Measurements from ENCODE around the gene MARVELD2.
"Not testable (repeated sequence)": the region's sequence is repeated elsewhere in the genome, so short reads cannot be mapped to it uniquely, and the experiment has no call there.

MARVELD2 gene

DNA sequence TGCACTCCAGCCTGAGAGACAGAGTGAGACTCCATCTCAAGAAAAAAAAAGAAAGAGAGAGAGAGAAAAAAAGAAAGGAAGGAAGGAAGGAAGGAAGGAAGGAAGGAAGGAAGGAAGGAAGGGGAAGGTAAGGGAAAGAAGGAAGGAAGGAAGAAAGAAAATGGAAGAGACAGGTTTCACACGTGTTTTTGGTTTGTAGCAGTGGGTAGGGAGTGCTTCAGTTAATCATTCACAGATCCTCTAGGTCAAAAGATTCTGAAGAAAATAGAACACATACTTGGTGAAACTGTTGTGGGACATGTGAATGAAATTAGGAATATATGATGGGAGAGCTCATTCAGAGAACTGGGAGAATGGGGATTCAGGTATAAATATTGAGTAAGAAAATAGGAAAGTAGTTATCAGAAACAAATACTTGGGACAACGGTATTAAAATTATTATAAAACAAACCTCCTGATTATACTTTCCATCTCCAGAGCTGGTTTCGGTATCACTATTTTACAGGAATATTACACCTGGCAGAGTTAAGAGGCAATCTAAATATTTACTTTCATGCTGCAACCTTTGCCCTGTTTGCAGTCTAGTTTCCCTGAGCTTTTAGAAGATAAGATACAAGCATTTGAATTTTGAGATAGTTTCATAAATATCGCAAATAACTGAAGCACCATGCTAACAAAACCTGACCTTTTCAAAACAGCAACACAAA, 37.2 kb downstream of the MARVELD2 start:
- H3K27ac ChIP-seq: peak overlapping the region; percentile 33; the same call in 1 of the 2 replicates

DNA sequence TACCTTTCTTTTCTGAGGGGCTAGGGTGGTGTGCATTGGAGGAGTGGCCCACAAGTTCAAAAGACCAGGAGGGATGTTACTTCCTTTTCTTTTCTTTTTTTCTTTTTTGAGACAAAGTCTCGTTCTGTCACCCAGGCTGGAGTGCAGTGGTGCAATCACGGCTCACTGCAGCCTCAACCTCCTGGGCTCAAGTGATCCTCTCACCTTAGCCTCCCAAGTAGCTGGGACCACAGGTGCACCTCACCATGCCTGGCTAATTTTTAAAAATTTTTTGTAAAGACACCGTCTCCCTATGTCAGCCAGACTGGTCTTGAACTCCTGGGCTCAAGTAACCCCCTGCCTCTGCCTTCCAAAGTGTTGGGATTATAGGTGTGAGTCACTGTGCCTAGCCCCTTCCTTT, 38.6 kb downstream of the MARVELD2 start:
- not testable (repeated sequence) for H3K27ac ChIP-seq

More for the DNA sequence above, 37.2 kb downstream of the MARVELD2 start:
- no peak for TF ChIP-seq ZFX (IDR thresholded peaks at IDR 0.05)
- TF ChIP-seq, protein P1, sequence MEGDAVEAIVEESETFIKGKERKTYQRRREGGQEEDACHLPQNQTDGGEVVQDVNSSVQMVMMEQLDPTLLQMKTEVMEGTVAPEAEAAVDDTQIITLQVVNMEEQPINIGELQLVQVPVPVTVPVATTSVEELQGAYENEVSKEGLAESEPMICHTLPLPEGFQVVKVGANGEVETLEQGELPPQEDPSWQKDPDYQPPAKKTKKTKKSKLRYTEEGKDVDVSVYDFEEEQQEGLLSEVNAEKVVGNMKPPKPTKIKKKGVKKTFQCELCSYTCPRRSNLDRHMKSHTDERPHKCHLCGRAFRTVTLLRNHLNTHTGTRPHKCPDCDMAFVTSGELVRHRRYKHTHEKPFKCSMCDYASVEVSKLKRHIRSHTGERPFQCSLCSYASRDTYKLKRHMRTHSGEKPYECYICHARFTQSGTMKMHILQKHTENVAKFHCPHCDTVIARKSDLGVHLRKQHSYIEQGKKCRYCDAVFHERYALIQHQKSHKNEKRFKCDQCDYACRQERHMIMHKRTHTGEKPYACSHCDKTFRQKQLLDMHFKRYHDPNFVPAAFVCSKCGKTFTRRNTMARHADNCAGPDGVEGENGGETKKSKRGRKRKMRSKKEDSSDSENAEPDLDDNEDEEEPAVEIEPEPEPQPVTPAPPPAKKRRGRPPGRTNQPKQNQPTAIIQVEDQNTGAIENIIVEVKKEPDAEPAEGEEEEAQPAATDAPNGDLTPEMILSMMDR (conservative IDR thresholded peaks at IDR 0.05): no peak

DNA sequence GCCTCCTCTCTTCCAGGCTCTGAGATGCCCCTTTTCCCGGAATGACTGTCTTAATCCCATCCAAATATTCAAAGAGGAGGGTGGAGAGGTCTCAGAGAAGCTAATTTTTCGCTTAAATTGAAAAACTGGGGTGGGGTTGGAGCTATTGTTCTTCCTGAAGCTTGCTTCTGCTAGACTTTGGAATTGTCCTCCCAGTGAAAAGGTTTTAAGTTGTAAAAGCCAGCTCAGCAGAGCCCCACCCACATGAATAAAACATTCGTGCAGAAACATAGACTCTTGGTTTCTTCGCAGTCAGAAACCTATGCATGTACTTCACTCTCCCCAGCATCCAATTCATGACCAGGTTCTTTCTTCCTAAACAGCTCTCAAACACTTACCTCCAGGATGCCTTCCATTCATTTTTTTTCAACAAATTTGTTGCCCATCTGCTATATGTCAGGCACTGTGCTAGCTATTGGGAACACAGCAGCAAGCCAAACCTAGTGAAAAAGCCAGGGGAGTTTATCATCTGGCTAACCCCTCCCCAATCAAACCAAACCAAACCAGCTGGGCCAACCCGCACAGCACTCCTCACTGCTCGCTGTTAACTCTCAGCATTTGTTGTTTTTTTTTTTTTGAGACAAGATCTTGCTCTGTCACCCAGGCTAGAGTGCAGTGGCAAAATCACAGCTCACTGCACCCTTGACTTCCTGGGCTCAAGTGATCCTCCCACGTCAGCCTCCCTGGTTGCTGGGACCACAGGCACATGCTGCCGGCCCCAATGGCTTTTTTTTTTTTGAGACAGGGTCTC, 39.7 kb downstream of the MARVELD2 start:
- no peak overlapping the region for H3K27ac ChIP-seq

DNA sequence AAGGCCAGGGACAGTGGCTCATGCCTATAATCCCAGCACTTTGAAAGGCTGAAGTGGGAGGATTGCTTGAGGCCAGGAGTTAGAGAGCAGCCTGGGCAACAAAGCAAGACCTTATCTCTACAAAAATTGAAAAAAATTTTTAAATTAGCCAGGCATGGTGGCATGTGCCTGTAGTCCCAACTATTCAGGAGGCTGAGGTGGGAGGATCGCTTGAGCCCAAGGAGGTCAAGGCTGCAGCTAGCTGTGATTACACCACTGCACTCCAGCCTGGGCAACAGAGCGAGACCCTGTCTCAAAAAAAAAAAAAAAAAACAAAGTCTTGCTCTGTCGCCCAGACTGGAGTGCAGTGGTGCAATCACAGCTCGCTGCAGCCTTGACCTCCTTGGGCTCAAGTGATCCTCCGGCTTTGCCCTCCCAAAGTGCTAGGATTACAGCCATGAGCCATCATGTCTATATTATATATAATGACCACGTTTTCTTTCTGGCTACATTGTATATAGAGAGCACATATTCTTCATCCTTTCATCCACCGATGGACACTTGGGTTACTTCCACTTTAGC, 40.6 kb downstream of the MARVELD2 start:
- not testable (repeated sequence) for H3K27ac ChIP-seq

More for the DNA sequence above, 39.7 kb downstream of the MARVELD2 start:
- TF ChIP-seq, protein P1 (conservative IDR thresholded peaks at IDR 0.05): no peak
- TF ChIP-seq ZFX (IDR thresholded peaks at IDR 0.05): no peak

DNA sequence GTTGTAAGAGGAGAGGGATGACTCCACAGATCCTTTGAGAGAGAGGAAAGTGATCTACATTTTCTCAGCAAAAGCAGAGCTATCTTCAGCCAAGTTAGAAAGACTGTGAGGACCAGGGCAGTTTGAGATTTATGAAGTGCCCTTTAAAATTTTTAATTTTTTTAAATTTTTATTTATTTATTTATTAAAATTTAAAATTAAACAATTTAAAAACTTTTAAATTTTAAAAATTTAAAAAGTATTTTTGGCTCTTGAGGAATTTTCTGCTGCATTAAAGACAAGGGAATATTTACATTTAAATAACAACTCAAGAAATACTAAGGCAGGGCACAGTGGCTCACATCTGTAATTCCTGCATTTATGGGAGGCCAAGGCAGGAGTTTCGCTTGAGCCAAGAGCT, 47.3 kb downstream of the MARVELD2 start:
- TF ChIP-seq, protein P1 (conservative IDR thresholded peaks at IDR 0.05): no peak
- no peak for TF ChIP-seq ZFX (IDR thresholded peaks at IDR 0.05)

DNA sequence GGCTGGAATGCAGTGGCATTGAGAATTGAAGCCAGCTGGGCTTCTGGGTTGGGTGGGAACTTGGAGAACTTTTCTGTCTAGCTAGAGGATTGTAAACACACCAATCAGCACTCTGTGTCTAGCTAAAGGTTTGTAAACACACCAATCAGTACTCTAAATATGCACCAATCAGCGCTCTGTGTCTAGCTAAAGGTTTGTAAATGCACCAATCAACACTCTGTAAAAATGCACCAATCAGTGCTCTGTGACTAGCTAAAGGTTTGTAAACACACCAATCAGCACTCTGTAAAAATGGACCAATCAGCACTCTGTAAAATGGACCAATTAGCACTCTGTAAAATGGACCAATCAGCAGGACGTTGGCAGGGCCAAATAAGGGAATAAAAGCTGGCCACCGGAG, 51.5 kb downstream of the MARVELD2 start:
- H3K27ac ChIP-seq: not testable (repeated sequence)

More for the DNA sequence above, 47.3 kb downstream of the MARVELD2 start:
- no peak overlapping the region for H3K27ac ChIP-seq

DNA sequence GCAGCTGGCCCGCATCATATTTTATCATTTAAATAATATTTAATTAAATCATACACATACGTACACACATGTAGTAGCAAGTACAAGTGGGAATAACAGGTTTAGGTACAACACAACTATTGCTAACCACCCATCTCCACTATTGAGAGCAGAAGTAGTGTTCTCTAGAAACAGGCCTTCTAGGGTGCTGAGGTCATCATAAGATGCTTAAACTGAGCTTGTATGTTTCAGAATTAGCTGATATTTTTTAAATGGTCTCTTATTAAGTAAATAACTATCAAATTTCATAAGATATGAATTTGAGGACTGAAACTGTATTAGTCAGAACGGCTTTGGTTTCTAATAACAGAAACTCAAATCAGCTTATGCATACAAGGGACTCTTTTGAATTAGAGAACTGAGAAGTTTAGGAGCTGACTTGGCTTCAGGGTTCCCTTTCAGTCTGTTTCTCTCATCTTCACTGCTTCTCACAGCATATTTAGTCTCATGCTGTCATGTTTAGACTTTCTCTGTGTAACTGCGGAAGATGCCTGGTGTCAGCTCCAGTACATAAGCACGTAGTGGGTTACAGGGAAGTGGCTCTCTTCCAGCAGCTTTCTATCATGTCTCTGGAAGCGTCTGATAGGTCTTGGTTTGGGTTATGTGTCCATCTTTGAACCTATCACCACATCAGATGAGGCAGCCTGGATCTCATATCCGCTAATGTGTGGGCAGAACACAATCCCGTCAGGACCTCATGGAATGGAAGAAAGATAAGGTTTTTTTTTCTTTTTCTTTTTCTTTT, 52.7 kb downstream of the MARVELD2 start:
- TF ChIP-seq ZFX (IDR thresholded peaks at IDR 0.05): no peak
- TF ChIP-seq, protein P1 (conservative IDR thresholded peaks at IDR 0.05): no peak
- H3K27ac ChIP-seq: no peak overlapping the region

DNA sequence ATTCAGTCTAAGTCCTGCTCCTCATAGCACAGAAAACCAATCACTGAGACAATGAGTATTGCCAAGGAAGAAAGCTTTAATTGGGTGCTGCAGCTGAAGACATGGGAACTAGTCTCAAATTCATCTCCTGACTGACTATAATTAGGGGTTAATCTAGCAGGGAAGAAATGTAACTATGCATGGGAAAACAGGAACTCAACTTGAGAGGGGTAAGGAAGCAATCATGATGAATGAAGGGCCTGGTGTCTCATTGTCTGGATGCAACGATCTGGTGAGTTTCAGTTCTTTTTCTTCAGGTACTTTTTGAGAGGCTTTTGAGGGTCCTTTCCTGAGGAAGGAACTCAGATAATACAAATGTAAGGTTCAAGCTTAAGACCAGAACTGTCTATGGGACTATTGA, 53.7 kb downstream of the MARVELD2 start:
- H3K27ac ChIP-seq: no peak overlapping the region
- no peak for TF ChIP-seq ZFX (IDR thresholded peaks at IDR 0.05)
- TF ChIP-seq, protein P1 (conservative IDR thresholded peaks at IDR 0.05): no peak

DNA sequence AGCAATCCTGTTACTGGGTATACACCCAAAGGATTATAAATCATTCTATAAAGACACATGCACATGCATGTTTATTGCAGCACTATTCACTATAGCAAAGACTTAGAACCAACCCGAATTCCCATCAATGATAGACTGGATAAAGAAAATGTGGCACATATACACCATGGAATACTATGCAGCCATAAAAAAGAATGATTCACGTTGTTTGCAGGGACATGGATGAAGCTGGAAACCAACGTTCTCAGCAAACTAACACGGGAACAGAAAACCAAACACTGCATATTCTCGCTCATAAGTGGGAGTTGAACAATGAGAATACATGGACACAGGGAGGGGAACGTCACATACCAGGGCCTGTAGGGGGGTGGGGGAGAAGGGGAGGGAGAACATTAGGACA, 56.6 kb downstream of the MARVELD2 start:
- H3K27ac ChIP-seq: not testable (repeated sequence)

DNA sequence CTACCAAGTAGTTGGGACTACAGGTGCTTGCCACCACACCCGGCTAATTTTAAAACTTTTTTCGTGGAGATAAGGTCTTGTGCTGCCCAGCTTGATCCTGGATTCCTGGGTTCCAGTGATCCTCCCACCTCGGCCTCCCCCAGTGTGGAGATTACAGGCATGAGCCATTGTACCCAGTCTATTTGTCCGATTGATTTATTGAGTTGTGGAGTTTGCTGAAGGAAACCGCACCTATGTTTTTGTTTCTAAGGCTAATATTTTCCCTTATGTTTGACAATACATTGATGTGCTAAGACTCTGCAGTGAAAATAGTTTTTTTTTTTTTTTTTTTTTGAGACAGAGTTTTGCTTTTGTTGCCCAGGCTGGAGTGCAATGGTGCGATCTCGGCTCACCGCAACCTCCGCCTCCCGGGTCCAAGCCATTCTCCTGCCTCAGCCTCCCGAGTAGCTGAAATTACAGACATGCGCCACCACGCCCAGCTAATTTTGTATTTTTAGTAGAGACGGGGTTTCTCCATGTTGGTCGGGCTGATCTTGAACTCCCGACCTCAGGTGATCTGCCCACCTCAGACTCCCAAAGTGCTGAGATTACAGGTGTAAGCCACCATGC, 57.7 kb downstream of the MARVELD2 start:
- H3K27ac ChIP-seq: not testable (repeated sequence)
